ENCODE measurements around the gene WDR33. TPM values are rescaled to one million over a fixed set of nuclear protein-coding genes. Genes with fewer than 3 reads are reported as not detected.

The WDR33 gene
- total and polyA plus RNA-seq, 2 of the 13 experiments (the other 11 are each of a cell fraction or from before 2014, with no cell fraction given): 54.9 to 78.2 TPM

DNA sequence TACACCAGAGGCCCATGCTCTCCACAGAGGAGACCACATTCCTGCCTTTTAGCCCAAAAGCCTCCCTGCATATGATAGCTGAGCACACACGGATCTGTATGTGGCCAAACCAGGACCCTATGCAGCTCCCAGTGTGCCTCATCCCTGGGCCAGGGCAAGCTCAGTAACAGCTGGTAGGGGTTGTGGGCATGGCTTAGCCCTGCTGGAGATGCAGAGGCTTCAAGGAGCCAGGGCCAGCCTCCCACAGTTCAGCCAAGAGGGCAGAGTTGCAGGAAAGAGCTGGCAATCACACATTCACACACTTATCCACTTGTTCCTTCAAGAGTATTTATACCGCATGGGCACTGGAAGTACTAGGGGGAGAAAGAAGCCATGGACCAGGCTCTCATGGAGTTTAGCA, 134.1 kb downstream of the WDR33 start:
- 46% methylated on average over 2 of the region's 2 CpGs for WGBS (ENCODE audit: low lambda C conversion rate)
- no peak for ATAC-seq
- no peaks in the 10 kb centered on the region for H3K36me3 ChIP-seq (replicated peaks in 1 of 2; ENCODE audit: control insufficient read depth in 1 of 2, insufficient read depth in 2 of 2, low read length in 2 of 2)
- ChIA-PET CTCF (ENCODE audit: low intra/inter-chr PET ratio, low total read pairs) (no interaction called here), POLR2A (interaction anchor here (0.9 kb wide), 1 partner anchor 25 kb away, joined by 3 read pairs; the partner anchor contains the start of gene SFT2D3)
- H3K9ac ChIP-seq (ENCODE audit: insufficient read depth, low read depth, low read length): no peak overlapping the region
- H3K27me3 ChIP-seq (ENCODE audit: control insufficient read depth in 1 of 2, insufficient read depth in 2 of 2, low read length in 2 of 2): peaks cover 20 to 91% of the 10 kb centered on the region in 2 experiments
- no peak overlapping the region for H3K4me3 ChIP-seq (replicated peaks in 1 of 3; ENCODE audit: insufficient read depth in 1 of 3, low read depth in 2 of 3, low read length in 3 of 3)
- H3K27ac ChIP-seq (ENCODE audit: extremely low read length, insufficient read depth, low read length): no peak overlapping the region
- intact Hi-C loops (cut with micrococcal nuclease; ENCODE audit: unreplicated experiment) (no loop called here), in situ Hi-C loops (cut with HindIII; ENCODE audit: extremely low pct_ligation_motif_present, low pct_unique_long_range_greater_than_20kb) (no loop called here)
- H3K4me2 ChIP-seq (ENCODE audit: low read depth, low read length): no peak overlapping the region
- H4K20me1 ChIP-seq (ENCODE audit: insufficient read depth, low read length): no peaks in the 10 kb centered on the region; the same call in 1 of the 2 replicates
- no TSS peak for BruUV-seq (replicated peaks)
- no peak for DNase-seq (ENCODE audit: low spot score)
- H3K79me2 ChIP-seq (ENCODE audit: insufficient read depth, low read length): no peaks in the 10 kb centered on the region
- peaks cover 27% of the 10 kb centered on the region for H3K4me1 ChIP-seq (ENCODE audit: insufficient read depth, low read length)
- H2AFZ ChIP-seq (ENCODE audit: low read length): no peak overlapping the region
- TF ChIP-seq ZSCAN30 (CRISPR knock-in tag; IDR thresholded peaks at IDR 0.05): no peak
- no peak for TF ChIP-seq MXI1 (IDR thresholded peaks at IDR 0.05; ENCODE audit: borderline replicate concordance, low read depth, low read length)
- TF ChIP-seq NBN (conservative IDR thresholded peaks at IDR 0.05): no peak
- no peak for TF ChIP-seq GFI1 (CRISPR knock-in tag; IDR thresholded peaks at IDR 0.05; ENCODE audit: borderline replicate concordance)
- no peak for TF ChIP-seq ZNF44 (CRISPR knock-in tag; IDR thresholded peaks at IDR 0.05)
- no peak for TF ChIP-seq FOXP4 (CRISPR knock-in tag; IDR thresholded peaks at IDR 0.05)
- TF ChIP-seq ZBTB4 (CRISPR knock-in tag; IDR thresholded peaks at IDR 0.05; ENCODE audit: borderline replicate concordance): no peak
- no peak for TF ChIP-seq HNRNPK (IDR thresholded peaks at IDR 0.05; ENCODE audit: low read depth, low read length, poor library complexity, severe bottlenecking)
- TF ChIP-seq HOXD1 (CRISPR knock-in tag; IDR thresholded peaks at IDR 0.05): no peak
- TF ChIP-seq USF2 (IDR thresholded peaks at IDR 0.05; ENCODE audit: low read depth, low read length): no peak
- TF ChIP-seq USF2 (CRISPR knock-in tag; IDR thresholded peaks at IDR 0.05; ENCODE audit: borderline replicate concordance): no peak
- FAIRE-seq: no peak
- no peaks in the 10 kb centered on the region for H3K9me3 ChIP-seq (ENCODE audit: low read length)
